Activated CD4-positive, alpha-beta T cell treated with anti-CD3 and anti-CD28 coated beads, Interleukin-2, amount 50 U/mL, for 4 hours (primary cell): ENCODE measurements around the gene AMOT.

Experiments used
- DNase-seq, 2 experiments: peaks; one replicate each; pipeline ENCODE4 v3.0.0-alpha.2; 2020

The AMOT gene

GRCh38 chrX:112800971-112801775, 39.5 kb downstream of the AMOT start:
- no peak for DNase-seq

GRCh38 chrX:112799425-112799824, 41.2 kb downstream of the AMOT start:
- DNase-seq: no peak

GRCh38 chrX:112798736-112799135, 41.9 kb downstream of the AMOT start:
- no peak for DNase-seq

- no peak for DNase-seq
Observed at GRCh38 chrX:112789931-112790330, 50.7 kb downstream of the AMOT start.

GRCh38 chrX:112786076-112786475, 54.6 kb downstream of the AMOT start:
- DNase-seq: no peak

DNA sequence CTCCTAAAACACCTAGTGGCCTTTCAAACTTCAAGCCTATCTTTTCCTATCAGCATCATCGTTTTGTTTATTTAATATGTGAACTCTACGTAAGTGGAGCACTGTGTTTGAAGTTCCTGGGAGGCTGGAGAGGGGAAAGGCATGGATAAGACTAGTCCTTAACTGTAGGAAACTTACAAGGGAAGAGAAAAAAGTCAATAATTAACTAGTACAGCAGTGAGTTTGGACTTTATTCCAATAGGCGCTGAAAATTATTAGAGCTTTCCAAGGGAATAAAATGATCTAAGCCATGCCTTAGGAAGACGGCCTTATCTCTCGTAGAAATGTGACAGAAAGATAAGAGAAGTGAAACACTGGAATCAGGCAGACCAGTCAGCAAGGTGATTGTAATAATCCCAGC, 55.3 kb downstream of the AMOT start:
- no peak for DNase-seq

DNA sequence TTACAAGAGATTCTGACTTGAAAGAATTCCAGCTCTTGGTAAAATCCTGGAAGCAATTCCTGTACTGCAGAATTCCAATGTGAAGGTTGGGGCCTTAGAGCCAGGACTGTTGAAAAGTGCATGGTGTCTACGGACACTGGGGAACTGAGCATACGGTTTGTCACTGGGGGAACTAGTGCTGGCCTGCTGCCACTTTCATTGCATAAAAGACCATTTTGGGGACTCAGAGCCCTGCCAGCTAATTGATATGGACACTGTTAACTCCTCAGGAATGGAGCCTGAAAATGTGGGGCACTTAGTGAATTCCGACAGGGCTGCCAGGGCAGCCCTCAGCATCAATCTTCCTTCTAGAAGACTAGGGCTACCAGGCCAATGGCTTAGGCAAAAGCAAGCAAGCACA, 55.9 kb downstream of the AMOT start:
- no peak for DNase-seq

DNA sequence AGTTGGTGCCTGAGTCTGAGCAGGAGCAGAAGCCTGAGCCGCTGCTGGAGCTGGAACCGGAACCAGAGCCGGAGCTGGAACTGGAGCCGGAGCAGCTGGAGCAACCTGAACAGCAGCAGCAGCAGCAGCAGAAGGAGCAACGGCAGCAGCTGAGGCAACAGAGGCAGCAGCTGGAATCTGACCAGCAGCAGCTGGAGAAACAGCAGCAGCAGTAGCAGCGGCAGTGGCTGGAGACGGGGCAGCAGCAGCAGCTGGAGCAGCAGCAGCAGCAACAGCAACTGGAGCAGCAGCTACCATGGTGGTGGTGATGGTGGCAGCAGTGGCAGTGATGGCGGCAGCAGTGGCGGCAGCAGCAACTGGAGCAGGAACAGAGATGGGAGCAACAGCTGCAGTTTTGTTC, 61.5 kb downstream of the AMOT start:
- DNase-seq: no peak

DNA sequence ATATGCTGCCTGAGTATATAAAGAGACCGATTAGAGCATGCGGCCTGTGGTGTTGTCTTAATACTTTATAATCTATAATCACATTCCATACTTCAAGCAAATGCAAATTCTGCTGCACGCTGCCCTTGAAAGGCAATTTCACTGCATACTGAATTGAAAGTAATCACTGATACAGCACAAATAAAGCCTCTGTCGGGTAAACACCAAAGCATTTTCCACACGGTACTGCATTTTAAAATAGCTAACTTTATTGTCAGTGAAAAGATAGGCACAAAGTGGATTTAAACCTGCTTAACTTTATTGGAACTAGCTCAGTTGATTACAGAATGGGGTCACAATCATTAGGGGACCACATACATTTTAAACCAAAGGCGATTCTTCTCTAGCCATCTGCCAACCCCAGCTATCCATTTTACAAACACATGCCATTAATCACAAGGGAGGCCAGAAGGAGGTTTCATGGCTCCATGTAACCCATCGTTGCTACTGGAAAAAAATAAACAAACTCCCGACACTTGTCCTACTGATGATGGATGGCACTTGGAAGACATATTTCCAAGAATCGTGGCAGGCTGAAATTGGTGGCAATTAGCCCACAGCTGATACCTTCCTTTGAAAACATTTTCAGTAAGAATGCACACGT, 65.9 kb downstream of the AMOT start:
- DNase-seq: no peak

GRCh38 chrX:112774142-112774541, 66.5 kb downstream of the AMOT start:
- no peak for DNase-seq

- DNase-seq: no peak
Observed at GRCh38 chrX:112769034-112769433, 71.6 kb downstream of the AMOT start.

GRCh38 chrX:112768563-112768962, 72.1 kb downstream of the AMOT start:
- no peak for DNase-seq

DNA sequence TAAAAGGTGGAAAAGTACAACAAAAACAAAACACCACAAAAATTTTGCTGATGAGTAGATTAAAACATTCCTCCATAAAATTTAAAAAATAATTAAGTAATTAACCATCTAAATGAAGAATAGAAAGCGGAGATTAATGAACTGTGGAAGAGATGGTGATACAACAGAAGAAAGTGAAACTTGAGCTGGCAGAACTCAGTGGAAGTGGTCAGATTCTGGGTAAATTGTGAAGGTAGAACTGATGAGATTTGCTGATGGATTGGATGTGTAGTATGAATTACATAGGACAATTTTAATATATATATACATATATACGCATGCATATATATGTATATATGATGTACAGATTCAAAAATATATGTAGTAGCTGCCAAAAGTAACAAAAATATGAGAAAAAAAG, 73.9 kb downstream of the AMOT start:
- no peak for DNase-seq

- no peak for DNase-seq
Observed at GRCh38 chrX:112761242-112762207, 79.1 kb downstream of the AMOT start.

DNA sequence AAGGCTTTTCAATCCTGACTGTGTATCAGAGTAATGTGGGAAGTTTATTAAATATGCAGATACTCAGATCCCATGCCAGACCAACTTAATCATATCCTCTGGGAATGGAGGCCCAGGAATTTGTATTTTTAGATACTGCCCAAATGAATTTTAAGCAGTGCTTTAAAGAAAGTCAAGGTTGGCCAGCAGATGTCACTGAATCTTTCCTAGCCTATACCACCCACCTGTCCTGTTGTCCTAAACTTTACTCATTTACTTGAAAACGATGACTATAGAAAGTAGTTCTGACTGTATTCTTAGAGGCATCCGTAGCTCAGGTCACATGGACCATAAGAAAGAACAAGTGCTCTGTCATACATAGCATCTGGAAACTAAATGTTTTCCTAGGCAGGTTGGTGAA, 79.9 kb downstream of the AMOT start:
- no peak for DNase-seq

GRCh38 chrX:112759966-112760365, 80.7 kb downstream of the AMOT start:
- no peak for DNase-seq

- no peak for DNase-seq
Observed at GRCh38 chrX:112759512-112759911, 81.1 kb downstream of the AMOT start.

GRCh38 chrX:112757946-112758345, 82.7 kb downstream of the AMOT start:
- DNase-seq: no peak

DNA sequence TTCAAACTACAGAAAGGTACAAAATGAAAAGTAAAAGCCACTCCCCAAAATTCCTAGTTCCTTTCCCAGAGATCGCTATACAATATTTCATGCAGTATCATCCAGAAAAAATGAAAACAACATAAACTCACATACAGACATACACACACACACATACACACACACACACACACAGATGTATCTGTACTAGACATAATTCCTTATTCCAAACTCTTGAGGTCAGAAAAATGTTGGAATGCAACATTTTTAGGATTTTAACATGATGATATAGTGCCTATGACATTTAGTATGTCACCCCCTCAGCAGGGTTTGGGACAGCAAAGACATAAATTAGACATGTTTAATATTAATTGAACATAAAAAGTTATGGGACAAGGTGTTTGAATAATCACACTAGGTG, 87.5 kb downstream of the AMOT start:
- no peak for DNase-seq

GRCh38 chrX:112751076-112751475, 89.6 kb downstream of the AMOT start:
- DNase-seq: no peak

GRCh38 chrX:112746812-112747595, 93.6 kb downstream of the AMOT start:
- no peak for DNase-seq

GRCh38 chrX:112738347-112739033, 102.1 kb downstream of the AMOT start:
- DNase-seq: no peak
